T-cell (primary cell): ENCODE data around the gene SLC38A10. TPM values are rescaled to one million over a fixed set of nuclear protein-coding genes. Genes with fewer than 3 reads are reported as not detected.

Experiments used
- ATAC-seq, 4 experiments: fragments of 200-7000 bp in 3 of 4; fragments of 150-1000 bp in 1 of 4; cut with Tn5 transposase; replicated peaks in 1 of 4; 1 replicate in 3 of 4; 2 replicates in 1 of 4; pipeline ENCODE4 v1.10.0; 2021; ENCODE audit warnings: moderate library complexity in 3 of 4, mild to moderate bottlenecking in 2 of 4, moderate number of reproducible peaks in 1 of 4
- CTCF ChIA-PET, 2 donors: fragments of 300-600 bp; sonication (Branson Sonifier 250); formaldehyde crosslinking; loops; one replicate each; lab custom pipeline; 2022; ENCODE audit warnings: antibody characterized with exemption in 2 of 2; lab: Charles Lee
- POLR2A ChIA-PET, 2 donors: fragments of 300-600 bp; sonication (Branson Sonifier 250); formaldehyde crosslinking; loops; one replicate each; lab custom pipeline; 2022; ENCODE audit warnings: antibody characterized with exemption in 2 of 2; lab: Charles Lee
- DNase-seq, 35 experiments: peaks; one replicate each; pipeline versions ENCODE4 v3.0.0 to v3.0.0-alpha.2; 2013 to 2023
- H3K27ac ChIP-seq: one replicate; pipeline ENCODE4 v1.5.1; 2013; ENCODE audit warnings: low read length
- H3K27me3 ChIP-seq, 2 experiments: replicated peaks in 1 of 2; 1 replicate in 1 of 2; 2 replicates in 1 of 2; pipeline versions ENCODE4 v1.6.1 to v1.7.0; 2013; ENCODE audit warnings: low read length in 1 of 2, mixed read lengths in 1 of 2; ENCODE audit not compliant: control insufficient read depth in 2 of 2, insufficient read depth in 2 of 2; ENCODE audit errors: extremely low read depth in 1 of 2
- H3K36me3 ChIP-seq, 2 donors: 1 replicate in 1 of 2; 2 replicates in 1 of 2; pipeline versions ENCODE4 v1.6.1 to v1.7.0; 2013; ENCODE audit warnings: low read length in 1 of 2; ENCODE audit not compliant: control insufficient read depth in 2 of 2, insufficient read depth in 1 of 2; ENCODE audit errors: extremely low read depth in 1 of 2
- H3K4me1 ChIP-seq, 2 experiments: 1 replicate in 1 of 2; 2 replicates in 1 of 2; pipeline versions ENCODE4 v1.6.1 to v1.7.0; 2013; ENCODE audit warnings: low read length in 2 of 2, mixed read lengths in 1 of 2; ENCODE audit not compliant: insufficient read depth in 2 of 2, control insufficient read depth in 1 of 2; ENCODE audit errors: extremely low read depth in 1 of 2
- H3K4me3 ChIP-seq, 2 donors: 1 replicate in 1 of 2; 2 replicates in 1 of 2; pipeline versions ENCODE4 v1.5.1 to v1.7.0; 2013; ENCODE audit warnings: mild to moderate bottlenecking in 2 of 2, low read length in 1 of 2, moderate library complexity in 1 of 2; ENCODE audit not compliant: control insufficient read depth in 1 of 2; ENCODE audit errors: extremely low read depth in 1 of 2
- H3K9me3 ChIP-seq: 2 replicates; pipeline ENCODE4 v1.7.0; 2013
- H3K27ac Mint-ChIP-seq, 2 donors: one replicate each; pipeline ENCODE4 v1.8.0; 2020 to 2021; ENCODE audit warnings: mild to moderate bottlenecking in 2 of 2, mixed read lengths in 2 of 2
- H3K27me3 Mint-ChIP-seq, 2 donors: one replicate each; pipeline ENCODE4 v1.8.0; 2021 to 2022; ENCODE audit warnings: mixed read lengths in 2 of 2
- H3K36me3 Mint-ChIP-seq: one replicate; pipeline ENCODE4 v1.8.0; 2021; ENCODE audit warnings: mixed read lengths
- H3K4me1 Mint-ChIP-seq, 3 donors: one replicate each; pipeline ENCODE4 v1.8.0; 2020 to 2022; ENCODE audit warnings: mixed read lengths in 3 of 3, mild to moderate bottlenecking in 1 of 3
- H3K4me3 Mint-ChIP-seq, 3 donors: one replicate each; pipeline ENCODE4 v1.8.0; 2020 to 2022; ENCODE audit warnings: mild to moderate bottlenecking in 3 of 3, mixed read lengths in 3 of 3, moderate library complexity in 3 of 3
- H3K9me3 Mint-ChIP-seq, 3 donors: one replicate each; pipeline ENCODE4 v1.8.0; 2020 to 2022; ENCODE audit warnings: mixed read lengths in 3 of 3
- WGBS: methylation state at CpG from one replicate; pipeline ENCODE4 v1.1.5; 2013; ENCODE audit warnings: missing lambda C conversion rate; ENCODE audit not compliant: insufficient coverage; 5-methylcytosine and 5-hydroxymethylcytosine counted together
- total RNA-seq, 35 experiments: library from RNA in 6 of 35; stranded (reverse) in 6 of 35; fragments of 120-200 nt in 1 of 35; gene quantifications; one replicate each; pipeline versions ENCODE4 v1.2.1 to v1.2.4 and lab custom pipeline; 2013 to 2026

SLC38A10 gene
- total RNA-seq, 5 donors from 2014 or later (not counting 1 experiment from before 2014, with no cell fraction given) = 52.8 to 95.2 (median 82.3) TPM

DNA sequence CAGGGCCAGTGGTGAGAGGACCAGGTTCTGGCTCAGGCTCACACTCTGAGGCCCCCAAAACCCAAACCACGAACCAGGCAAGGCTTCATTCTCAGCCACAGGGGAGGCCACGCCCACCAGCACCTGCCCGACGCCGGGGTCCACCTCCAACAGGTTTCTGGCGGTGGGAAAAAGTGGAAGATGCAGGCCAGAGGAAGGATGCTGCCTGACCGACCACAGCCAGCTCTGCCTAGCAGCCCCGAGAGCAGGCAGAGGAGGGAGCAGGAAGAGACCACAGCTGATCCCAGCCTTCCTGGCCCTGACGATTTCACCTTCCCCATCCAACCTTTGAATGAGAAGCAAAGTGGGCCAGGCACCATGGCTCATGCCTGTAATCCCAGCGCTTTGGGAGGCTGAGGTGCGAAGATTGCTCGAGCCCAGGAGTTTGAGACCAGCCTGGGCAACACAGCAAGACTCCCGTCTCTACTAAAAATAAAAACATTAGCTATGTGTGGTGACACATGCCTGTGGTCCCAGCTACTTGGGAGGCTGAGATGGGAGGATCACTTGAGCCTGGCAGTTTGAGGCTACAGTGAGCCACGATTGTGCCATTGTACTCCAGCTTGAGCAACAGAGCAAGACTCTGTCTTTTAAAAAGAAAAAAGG lies 30.7 kb upstream of the SLC38A10 start:
- no peaks in the 10 kb centered on the region for H3K36me3 ChIP-seq
- POLR2A ChIA-PET = no interaction called here
- Mint-ChIP-seq H3K27ac (no peak overlapping the region), H3K36me3 (no peaks in the 10 kb centered on the region), H3K4me1 (peaks cover 0 to 2% (median 0%) of the 10 kb centered on the region in 3 donors), H3K4me3 (no peak overlapping the region), H3K27me3 (peaks cover 0 to 15% of the 10 kb centered on the region in 2 donors), H3K9me3 (no peaks in the 10 kb centered on the region)
- CTCF ChIA-PET = interaction anchor here (0.6 to 0.7 kb wide), 2 partner anchors 34 to 212 kb away, joined by 4 read pairs; no protein-coding TSS in a partner anchor
- ATAC-seq (no peak), DNase-seq (no peak)
- no peak overlapping the region for H3K4me3 ChIP-seq
- peaks cover 0 to 10% of the 10 kb centered on the region in 2 experiments for H3K4me1 ChIP-seq
- H3K27ac ChIP-seq = no peak overlapping the region
- WGBS = 33% methylated on average over 7 of the region's 14 CpGs
- H3K27me3 ChIP-seq = peaks cover 0 to 70% of the 10 kb centered on the region in 2 experiments
- no peaks in the 10 kb centered on the region for H3K9me3 ChIP-seq

- WGBS = 75% methylated on average over 14 of the region's 22 CpGs
- H3K9me3 ChIP-seq = no peaks in the 10 kb centered on the region
- H3K4me1 Mint-ChIP-seq = peaks cover 0 to 2% (median 0%) of the 10 kb centered on the region in 3 donors
- no peak overlapping the region for H3K27ac Mint-ChIP-seq
- H3K9me3 Mint-ChIP-seq = no peaks in the 10 kb centered on the region
- POLR2A ChIA-PET = no interaction called here
- CTCF ChIA-PET = no interaction called here
- no peak overlapping the region for H3K27ac ChIP-seq
- H3K4me3 ChIP-seq = no peak overlapping the region
- H3K36me3 Mint-ChIP-seq = no peaks in the 10 kb centered on the region
- peaks cover 0 to 9% of the 10 kb centered on the region in 2 experiments for H3K4me1 ChIP-seq
- DNase-seq = no peak
- ATAC-seq = no peak
- no peaks in the 10 kb centered on the region for H3K36me3 ChIP-seq
- peaks cover 3 to 13% of the 10 kb centered on the region in 2 donors for H3K27me3 Mint-ChIP-seq
- no peak overlapping the region for H3K4me3 Mint-ChIP-seq
- peaks cover 0 to 62% of the 10 kb centered on the region in 2 experiments for H3K27me3 ChIP-seq
Observed at GRCh38 chr17:81324851-81325713, 30.0 kb upstream of the SLC38A10 start.

DNA sequence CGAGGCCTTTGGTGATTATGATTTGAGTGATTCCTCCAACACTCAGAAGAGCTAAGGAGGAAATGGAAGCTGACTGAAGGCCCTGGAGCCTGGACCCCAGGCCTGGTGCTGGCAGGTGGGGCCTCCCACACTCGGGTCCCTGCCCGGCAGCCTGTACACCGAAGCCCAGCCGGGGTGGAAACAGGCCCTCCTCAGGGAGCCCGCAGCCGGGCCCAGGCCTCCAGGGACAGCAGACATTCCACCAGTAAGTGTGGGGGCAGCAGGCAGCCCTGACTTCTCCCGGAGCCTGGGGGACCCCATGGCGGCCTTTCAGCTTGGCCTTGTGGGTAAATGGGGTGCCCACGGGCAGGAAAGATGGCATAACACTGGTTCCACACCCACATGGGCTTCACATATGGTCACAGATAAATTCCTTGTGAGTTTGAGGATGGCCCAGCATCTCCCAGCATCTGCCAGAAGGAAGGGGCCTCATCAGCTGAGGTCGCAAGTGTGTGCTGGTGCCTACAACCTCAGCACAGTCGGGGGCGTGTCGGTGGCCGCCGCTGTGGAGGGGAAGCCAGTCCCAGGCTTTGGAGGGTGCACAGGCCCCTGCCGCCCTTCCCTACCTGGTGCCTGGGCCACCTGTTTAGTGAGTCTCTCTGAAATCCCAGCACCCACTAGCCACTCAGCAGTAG lies 29.2 kb upstream of the SLC38A10 start:
- ATAC-seq (no peak), DNase-seq (no peak)
- ChIA-PET POLR2A (no interaction called here), CTCF (no interaction called here)
- peaks cover 3 to 10% of the 10 kb centered on the region in 2 donors for H3K27me3 Mint-ChIP-seq
- peaks cover 0 to 2% of the 10 kb centered on the region in 2 experiments for H3K4me1 ChIP-seq
- H3K36me3 ChIP-seq = no peaks in the 10 kb centered on the region
- H3K4me3 Mint-ChIP-seq = no peak overlapping the region
- H3K9me3 Mint-ChIP-seq = no peaks in the 10 kb centered on the region
- no peaks in the 10 kb centered on the region for H3K36me3 Mint-ChIP-seq
- H3K9me3 ChIP-seq = no peaks in the 10 kb centered on the region
- H3K27me3 ChIP-seq = peaks cover 0 to 55% of the 10 kb centered on the region in 2 experiments
- 91% methylated on average over 12 of the region's 17 CpGs for WGBS
- H3K4me3 ChIP-seq = no peak overlapping the region
- no peak overlapping the region for H3K27ac Mint-ChIP-seq
- H3K4me1 Mint-ChIP-seq = no peaks in the 10 kb centered on the region
- H3K27ac ChIP-seq = no peak overlapping the region

DNA sequence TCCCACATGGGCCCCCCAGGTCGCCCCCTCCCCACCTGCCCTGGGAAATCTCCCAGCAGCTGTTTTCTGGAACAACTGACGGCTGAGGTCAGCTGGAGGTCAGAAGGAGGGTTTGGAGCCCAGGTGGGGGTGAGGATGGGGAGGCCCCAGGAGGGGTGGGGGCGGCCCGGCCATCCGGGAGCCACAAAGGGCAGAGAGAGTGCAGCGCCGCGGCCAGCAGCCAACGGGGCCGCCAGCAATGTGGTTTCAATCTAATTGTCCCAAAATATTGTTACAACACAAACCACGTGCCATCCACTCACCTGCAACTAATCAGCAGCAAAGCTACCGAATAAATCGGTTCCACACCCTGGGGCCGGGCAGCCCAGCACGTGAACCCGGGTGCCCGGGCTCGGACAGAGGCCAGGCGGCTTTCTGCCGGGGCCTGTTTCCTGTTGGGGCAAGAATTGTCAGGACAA lies 28.3 kb upstream of the SLC38A10 start:
- ChIA-PET CTCF (interaction anchor here in 1 of 2 donors (1.0 kb wide), 1 partner anchor 31 kb away, joined by 3 read pairs; no protein-coding TSS in a partner anchor), POLR2A (no interaction called here)
- no peaks in the 10 kb centered on the region for H3K9me3 Mint-ChIP-seq
- H3K4me3 Mint-ChIP-seq = no peak overlapping the region
- Histone ChIP-seq H3K36me3 (no peaks in the 10 kb centered on the region), H3K4me1 (no peaks in the 10 kb centered on the region), H3K4me3 (no peak overlapping the region), H3K27ac (no peak overlapping the region), H3K9me3 (no peaks in the 10 kb centered on the region), H3K27me3 (peaks cover 0 to 46% of the 10 kb centered on the region in 2 experiments)
- H3K27me3 Mint-ChIP-seq = peaks cover 3 to 8% of the 10 kb centered on the region in 2 donors
- H3K36me3 Mint-ChIP-seq = no peaks in the 10 kb centered on the region
- WGBS = 93% methylated on average over 11 of the region's 20 CpGs
- ATAC-seq = no peak
- DNase-seq = no peak
- no peaks in the 10 kb centered on the region for H3K4me1 Mint-ChIP-seq
- no peak overlapping the region for H3K27ac Mint-ChIP-seq

GRCh38 chr17:81323083-81323369 lies 27.9 kb upstream of the SLC38A10 start:
- Histone ChIP-seq H3K27ac (no peak overlapping the region), H3K4me1 (no peaks in the 10 kb centered on the region), H3K36me3 (no peaks in the 10 kb centered on the region), H3K9me3 (no peaks in the 10 kb centered on the region), H3K4me3 (no peak overlapping the region), H3K27me3 (peaks cover 0 to 44% of the 10 kb centered on the region in 2 experiments)
- ATAC-seq (no peak), DNase-seq (no peak)
- H3K36me3 Mint-ChIP-seq = no peaks in the 10 kb centered on the region
- no peak overlapping the region for H3K4me3 Mint-ChIP-seq
- WGBS = 95% methylated on average over 8 of the region's 10 CpGs
- no peaks in the 10 kb centered on the region for H3K9me3 Mint-ChIP-seq
- POLR2A ChIA-PET = no interaction called here
- H3K4me1 Mint-ChIP-seq = no peaks in the 10 kb centered on the region
- H3K27me3 Mint-ChIP-seq = peaks cover 3 to 8% of the 10 kb centered on the region in 2 donors
- no peak overlapping the region for H3K27ac Mint-ChIP-seq
- CTCF ChIA-PET = interaction anchor here in 1 of 2 donors (1.0 kb wide), 1 partner anchor 31 kb away, joined by 3 read pairs; no protein-coding TSS in a partner anchor
